Renal cortex interstitium (tissue), 15 donors: ENCODE measurements around the gene PMS2. TPM values are rescaled to one million over a fixed set of nuclear protein-coding genes. Genes with fewer than 3 reads are reported as not detected.
"Not testable (repeated sequence)": the region's sequence is repeated elsewhere in the genome, so short reads cannot be mapped to it uniquely, and the experiment has no call there.

Experiments
- DNase-seq, 11 donors: peaks; one replicate each; pipeline ENCODE4 v3.0.0-alpha.2; 2013; ENCODE audit warnings: low read depth in 9 of 11, low spot score in 4 of 11; ENCODE audit errors: extremely low read depth in 1 of 11
- long read RNA-seq, 16 experiments: transcript quantifications; one replicate each; lab custom pipeline, GENCODE V29; 2026
- polyA plus RNA-seq, 3 donors: library from polyadenylated mRNA; unstranded; fragments of 120-200 nt; gene quantifications; one replicate each; pipeline ENCODE4 v1.2.1, GENCODE V29; 2013; ENCODE audit not compliant: insufficient read length in 3 of 3

The PMS2 gene
- polyA plus RNA-seq = 10 to 100 TPM; 20.0 to 24.9 (median 24.7) TPM
- long read RNA-seq, donor 1 = 0 reads
- long read RNA-seq, donor 2 = 0 reads
- long read RNA-seq, donor 3, partial matches to known transcripts = 0 of 3 reads
- long read RNA-seq, donor 3, other reads (novel, unspliced or antisense) = 0 of 3 reads
- long read RNA-seq, donor 4, partial matches to known transcripts = 0 of 2 reads
- long read RNA-seq, donor 4, other reads (novel, unspliced or antisense) = 0 of 2 reads
- long read RNA-seq, donor 5 = 0 reads
- long read RNA-seq, donor 6 = 0 reads
- long read RNA-seq, donor 7 = 0 reads
- long read RNA-seq, donor 8 = 0 reads
- long read RNA-seq, donor 9, partial matches to known transcripts = 0 of 2 reads
- long read RNA-seq, donor 9, other reads (novel, unspliced or antisense) = 0 of 2 reads
- long read RNA-seq, donor 10, partial matches to known transcripts = 0 of 1 reads
- long read RNA-seq, donor 10, other reads (novel, unspliced or antisense) = 0 of 1 reads
- long read RNA-seq, donor 11, partial matches to known transcripts = 0 of 1 reads
- long read RNA-seq, donor 11, other reads (novel, unspliced or antisense) = 0 of 1 reads
- long read RNA-seq, donor 12, partial matches to known transcripts = 0 of 1 reads
- long read RNA-seq, donor 12, other reads (novel, unspliced or antisense) = 0 of 1 reads
- long read RNA-seq, donor 13 = 0 reads
- long read RNA-seq, donor 14, partial matches to known transcripts = 0 of 1 reads
- long read RNA-seq, donor 14, other reads (novel, unspliced or antisense) = 0 of 1 reads
- long read RNA-seq, donor 15, partial matches to known transcripts = 0 of 1 reads
- long read RNA-seq, donor 15, other reads (novel, unspliced or antisense) = 0 of 1 reads
- long read RNA-seq, donor 16, partial matches to known transcripts = 5 of 8 reads
- long read RNA-seq, donor 16, other reads (novel, unspliced or antisense) = 0 of 8 reads

GRCh38 chr7:6008668-6009611, at the start of gene PMS2, which contains the start of gene AIMP2:
Gene PMS2, minus strand, starts transcription at chr7:6009049. Its CDS starts 30 bp downstream, at chr7:6009019.
Gene AIMP2, plus strand, starts transcription at chr7:6009272. Its CDS starts 92 bp downstream, at chr7:6009364.
- DNase-seq = peak; percentile 95 to 100 (median 99)

GRCh38 chr7:6057316-6058129, 48.7 kb upstream of the PMS2 start:
- no peak for DNase-seq

GRCh38 chr7:6056616-6057015, 47.8 kb upstream of the PMS2 start:
- DNase-seq = no peak

- DNase-seq = not testable (repeated sequence)
Measured at GRCh38 chr7:6051185-6051584, 42.3 kb upstream of the PMS2 start.

GRCh38 chr7:6049780-6050179, 40.9 kb upstream of the PMS2 start:
- no peak for DNase-seq

GRCh38 chr7:6035686-6036085, 26.8 kb upstream of the PMS2 start:
- DNase-seq = no peak

- DNase-seq = no peak
Measured at GRCh38 chr7:6035165-6035564, 26.3 kb upstream of the PMS2 start.

- no peak for DNase-seq
Measured at GRCh38 chr7:6032641-6033040, 23.8 kb upstream of the PMS2 start.

GRCh38 chr7:6032167-6032566, 23.3 kb upstream of the PMS2 start:
- no peak for DNase-seq

GRCh38 chr7:6031567-6031966, 22.7 kb upstream of the PMS2 start:
- DNase-seq = no peak

- no peak for DNase-seq
Measured at GRCh38 chr7:6030988-6031387, 22.1 kb upstream of the PMS2 start, which contains the start of gene ANKRD61. Gene ANKRD61, plus strand, starts transcription at chr7:6031376. Its CDS starts 0 bp downstream, at chr7:6031376.

GRCh38 chr7:6028563-6028962, 19.7 kb upstream of the PMS2 start:
- DNase-seq = no peak

GRCh38 chr7:6027806-6028365, 19.0 kb upstream of the PMS2 start:
- DNase-seq = no peak

- no peak for DNase-seq
Measured at GRCh38 chr7:6026820-6027311, 18.0 kb upstream of the PMS2 start.

GRCh38 chr7:6026011-6026819, 17.4 kb upstream of the PMS2 start:
- no peak for DNase-seq

- DNase-seq = no peak
Measured at GRCh38 chr7:6023974-6024435, 15.2 kb upstream of the PMS2 start.
